SU-DHL-6 (cell line): ENCODE data around the gene MYO5C.

Source experiments
- CTCF ChIP-seq: fragments of 200-600 bp; sonication (generic); IDR thresholded peaks from one replicate; pipeline ENCODE4 v1.5.1; 2017; ENCODE audit warnings: antibody characterized with exemption, mild to moderate bottlenecking, low read length, moderate library complexity; ENCODE audit not compliant: insufficient read depth, poor library complexity, severe bottlenecking
- EZH2phosphoT487 ChIP-seq: fragments of 200-600 bp; sonication (generic), shearing (Covaris generic); conservative IDR thresholded peaks from 2 replicates; pipeline ENCODE4 v1.6.1; 2018; ENCODE audit warnings: mild to moderate bottlenecking, antibody characterized with exemption, low read length, moderate library complexity, mixed read lengths

GRCh38 chr15:52144656-52145178, 150.9 kb downstream of the MYO5C start:
- TF ChIP-seq CTCF (no peak), EZH2phosphoT487 (no peak)
